D721Med (cell line): Measurements from ENCODE around the gene PLEKHM2.

ENCODE experiments used
- DNase-seq: peaks from one replicate; pipeline ENCODE4 v3.0.0; 2011; ENCODE audit warnings: low spot score; ENCODE audit not compliant: insufficient read length
- FAIRE-seq: peaks from 2 replicates; lab custom pipeline; 2011; peaks lifted over from hg19 to GRCh38; lab: Jason Lieb, UNC
- CTCF ChIP-seq: IDR thresholded peaks from 2 replicates; pipeline ENCODE4 v1.5.1; 2012; ENCODE audit warnings: mild to moderate bottlenecking, control low read depth; ENCODE audit not compliant: insufficient read depth; ENCODE audit errors: missing control alignments

The PLEKHM2 gene

GRCh38 chr1:15755646-15756040 lies 71.5 kb downstream of the PLEKHM2 start:
- DNase-seq (no peak), FAIRE-seq (no peak)
- no peak for TF ChIP-seq CTCF

GRCh38 chr1:15756143-15757015 lies 72.3 kb downstream of the PLEKHM2 start:
- FAIRE-seq, result no peak
- no peak for DNase-seq
- no peak for TF ChIP-seq CTCF

- DNase-seq (no peak), FAIRE-seq (no peak)
- no peak for TF ChIP-seq CTCF
These were observed 73.0 kb downstream of the PLEKHM2 start for GRCh38 chr1:15757016-15757543.

- DNase-seq (no peak), FAIRE-seq (no peak)
- TF ChIP-seq CTCF, result no peak
These were observed 73.6 kb downstream of the PLEKHM2 start for GRCh38 chr1:15757575-15758342.

GRCh38 chr1:15758343-15758931 lies 74.3 kb downstream of the PLEKHM2 start, which contains the start of gene FBLIM1:
Gene FBLIM1 (plus strand): TSS chr1:15758795. CDS start chr1:15764984, 6,189 bp downstream.
- DNase-seq, result no peak

More at GRCh38 chr1:15758343-15758931, 74.3 kb downstream of the PLEKHM2 start, which contains the start of gene FBLIM1:
- FAIRE-seq, result no peak
- no peak for TF ChIP-seq CTCF
